ENCODE data around the gene PRAMEF1. TPM values are rescaled to one million over a fixed set of nuclear protein-coding genes. Genes with fewer than 3 reads are reported as not detected.
"Not testable (repeated sequence)": the region's sequence is repeated elsewhere in the genome, so short reads cannot be mapped to it uniquely, and the experiment has no call there.

PRAMEF1 gene
- total RNA-seq, 1 donor = not detected

DNA sequence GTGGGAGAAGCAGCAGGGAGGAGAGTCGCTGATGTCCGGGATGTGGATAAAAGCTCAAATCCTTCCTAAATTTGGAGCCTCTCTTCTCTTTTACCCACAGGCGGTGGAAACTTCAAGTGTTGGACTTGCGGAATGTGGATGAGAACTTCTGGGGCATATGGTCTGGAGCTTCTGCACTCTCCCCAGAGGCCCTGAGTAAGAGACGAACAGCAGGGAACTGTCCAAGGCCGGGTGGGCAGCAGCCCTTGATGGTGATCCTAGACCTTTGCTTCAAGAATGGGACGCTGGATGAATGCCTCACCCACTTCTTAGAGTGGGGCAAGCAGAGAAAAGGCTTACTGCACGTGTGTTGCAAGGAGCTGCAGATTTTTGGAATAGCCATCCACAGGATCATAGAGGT, 15.8 kb upstream of the PRAMEF1 start:
- TF ChIP-seq, protein P1, sequence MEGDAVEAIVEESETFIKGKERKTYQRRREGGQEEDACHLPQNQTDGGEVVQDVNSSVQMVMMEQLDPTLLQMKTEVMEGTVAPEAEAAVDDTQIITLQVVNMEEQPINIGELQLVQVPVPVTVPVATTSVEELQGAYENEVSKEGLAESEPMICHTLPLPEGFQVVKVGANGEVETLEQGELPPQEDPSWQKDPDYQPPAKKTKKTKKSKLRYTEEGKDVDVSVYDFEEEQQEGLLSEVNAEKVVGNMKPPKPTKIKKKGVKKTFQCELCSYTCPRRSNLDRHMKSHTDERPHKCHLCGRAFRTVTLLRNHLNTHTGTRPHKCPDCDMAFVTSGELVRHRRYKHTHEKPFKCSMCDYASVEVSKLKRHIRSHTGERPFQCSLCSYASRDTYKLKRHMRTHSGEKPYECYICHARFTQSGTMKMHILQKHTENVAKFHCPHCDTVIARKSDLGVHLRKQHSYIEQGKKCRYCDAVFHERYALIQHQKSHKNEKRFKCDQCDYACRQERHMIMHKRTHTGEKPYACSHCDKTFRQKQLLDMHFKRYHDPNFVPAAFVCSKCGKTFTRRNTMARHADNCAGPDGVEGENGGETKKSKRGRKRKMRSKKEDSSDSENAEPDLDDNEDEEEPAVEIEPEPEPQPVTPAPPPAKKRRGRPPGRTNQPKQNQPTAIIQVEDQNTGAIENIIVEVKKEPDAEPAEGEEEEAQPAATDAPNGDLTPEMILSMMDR (IDR thresholded peaks at IDR 0.05; ENCODE audit: insufficient read depth, low read depth, low read length) = no peak
- H3K4me3 ChIP-seq (ENCODE audit: low read depth, low read length) = no peak overlapping the region
- no peak for DNase-seq (ENCODE audit: low read depth)

DNA sequence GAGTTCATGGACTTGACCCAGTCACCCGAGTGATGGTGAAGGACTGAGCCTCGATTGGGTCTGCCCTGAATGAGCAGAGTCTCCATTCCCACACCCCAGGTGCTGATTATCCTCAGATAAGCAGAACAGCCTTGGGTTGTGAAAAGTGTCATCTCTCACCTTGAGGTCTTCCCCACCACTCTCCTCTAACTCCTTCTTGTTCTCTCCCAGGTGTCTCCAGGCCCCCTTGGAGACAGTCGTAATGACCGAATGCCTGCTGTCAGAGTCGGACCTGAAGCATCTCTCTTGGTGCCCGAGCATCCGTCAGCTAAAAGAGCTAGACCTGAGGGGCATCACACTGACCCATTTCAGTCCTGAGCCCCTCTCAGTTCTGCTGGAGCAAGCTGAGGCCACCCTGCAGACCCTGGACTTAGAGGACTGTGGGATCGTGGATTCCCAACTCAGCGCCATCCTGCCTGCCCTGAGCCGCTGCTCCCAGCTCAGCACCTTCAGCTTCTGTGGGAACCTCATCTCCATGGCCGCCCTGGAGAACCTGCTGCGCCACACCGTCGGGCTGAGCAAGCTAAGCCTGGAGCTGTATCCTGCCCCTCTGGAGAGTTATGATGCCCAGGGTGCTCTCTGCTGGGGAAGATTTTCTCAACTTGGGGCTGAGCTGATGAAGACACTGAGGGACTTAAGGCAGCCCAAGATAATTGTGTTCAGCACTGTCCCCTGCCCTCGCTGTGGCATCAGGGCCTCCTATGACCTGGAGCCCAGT, 14.2 kb upstream of the PRAMEF1 start:
- TF ChIP-seq, protein P1 (IDR thresholded peaks at IDR 0.05; ENCODE audit: insufficient read depth, low read depth, low read length) = no peak
- no peak overlapping the region for H3K4me3 ChIP-seq (ENCODE audit: low read depth, low read length)
- DNase-seq (ENCODE audit: low read depth) = no peak

DNA sequence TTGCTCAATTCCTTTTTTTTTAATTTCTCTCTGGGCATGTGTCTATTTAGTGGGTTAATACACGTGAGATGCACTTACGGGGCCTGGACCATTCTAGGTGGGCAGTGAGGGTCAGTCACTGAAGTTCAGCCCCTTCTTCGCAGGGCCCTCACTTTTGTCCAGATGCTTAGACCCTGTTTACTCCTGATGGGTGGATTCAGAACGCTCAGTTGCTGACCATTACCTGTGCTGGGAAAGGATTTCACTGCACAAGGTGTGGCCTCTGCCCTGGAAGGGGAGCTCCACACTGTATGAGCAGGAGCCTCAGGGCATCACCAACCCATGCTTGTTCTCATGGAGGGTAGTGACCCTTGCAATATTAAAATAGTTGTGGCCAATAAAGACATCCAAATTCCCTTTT, 13.1 kb upstream of the PRAMEF1 start:
- no peak overlapping the region for H3K4me3 ChIP-seq (ENCODE audit: low read depth, low read length)
- DNase-seq (ENCODE audit: low read depth) = no peak
- TF ChIP-seq, protein P1 (IDR thresholded peaks at IDR 0.05; ENCODE audit: insufficient read depth, low read depth, low read length) = no peak

DNA sequence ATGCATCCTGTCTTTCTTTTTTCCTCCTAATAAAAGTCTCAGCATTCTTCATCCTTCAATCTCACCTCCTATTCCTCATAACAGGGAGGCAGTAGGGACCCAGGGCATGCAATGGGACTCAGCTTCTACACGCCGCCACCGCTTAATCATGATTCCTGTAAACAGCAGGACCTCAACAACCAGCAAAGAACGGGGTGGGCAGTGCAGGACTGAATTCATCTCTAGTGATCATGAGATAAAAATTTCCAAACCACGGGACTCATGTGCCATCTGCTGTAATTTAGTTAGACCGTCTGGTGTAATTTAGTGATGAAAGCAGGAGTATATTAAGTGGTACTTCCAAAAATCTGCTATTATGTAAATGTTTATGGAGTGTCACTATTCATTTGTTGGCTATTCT, 12.3 kb upstream of the PRAMEF1 start:
- TF ChIP-seq, protein P1 (IDR thresholded peaks at IDR 0.05; ENCODE audit: insufficient read depth, low read depth, low read length) = no peak
- H3K4me3 ChIP-seq (ENCODE audit: low read depth, low read length) = no peak overlapping the region
- DNase-seq (ENCODE audit: low read depth) = no peak

DNA sequence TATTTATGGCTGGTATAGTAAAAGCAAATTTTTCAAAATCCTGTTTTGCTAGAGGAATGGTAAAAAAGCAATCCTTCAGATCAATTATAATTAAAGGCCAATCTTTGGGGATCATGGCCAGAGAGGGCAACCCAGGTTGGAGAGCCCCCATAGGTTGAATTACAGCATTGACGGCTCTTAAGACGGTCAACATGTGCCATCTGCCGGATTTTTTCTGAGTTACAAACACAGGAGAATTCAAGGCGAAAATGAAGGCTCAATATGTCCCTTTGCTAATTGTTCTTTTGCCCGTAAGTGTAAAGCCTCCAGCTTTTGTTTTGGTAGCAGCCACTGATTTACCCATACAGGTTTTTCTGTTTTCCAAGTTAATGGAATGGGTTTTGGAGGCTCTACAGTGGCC, 9.7 kb upstream of the PRAMEF1 start:
- not testable (repeated sequence) for DNase-seq (ENCODE audit: low read depth); H3K4me3 ChIP-seq (ENCODE audit: low read depth, low read length)

DNA sequence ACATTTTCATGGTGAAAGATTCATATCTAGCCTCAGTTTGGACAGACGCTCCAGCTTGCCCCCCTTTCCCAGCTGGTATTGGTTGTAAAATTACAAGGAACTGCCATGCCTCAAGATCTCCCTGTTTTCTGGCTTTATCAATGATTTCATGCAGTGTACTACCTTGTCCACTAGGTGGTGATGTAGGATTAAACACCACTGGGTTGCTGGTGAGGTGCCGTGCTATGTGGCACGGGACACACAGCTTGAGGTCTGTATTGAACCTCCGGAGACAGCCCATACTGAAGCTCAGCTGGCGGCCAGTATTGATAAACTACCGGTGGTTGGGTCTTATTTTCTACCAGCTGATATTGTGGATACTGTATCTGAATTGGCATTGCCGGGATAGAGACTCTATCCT, 7.4 kb upstream of the PRAMEF1 start:
- H3K4me3 ChIP-seq (ENCODE audit: low read depth, low read length); DNase-seq (ENCODE audit: low read depth): not testable (repeated sequence)

DNA sequence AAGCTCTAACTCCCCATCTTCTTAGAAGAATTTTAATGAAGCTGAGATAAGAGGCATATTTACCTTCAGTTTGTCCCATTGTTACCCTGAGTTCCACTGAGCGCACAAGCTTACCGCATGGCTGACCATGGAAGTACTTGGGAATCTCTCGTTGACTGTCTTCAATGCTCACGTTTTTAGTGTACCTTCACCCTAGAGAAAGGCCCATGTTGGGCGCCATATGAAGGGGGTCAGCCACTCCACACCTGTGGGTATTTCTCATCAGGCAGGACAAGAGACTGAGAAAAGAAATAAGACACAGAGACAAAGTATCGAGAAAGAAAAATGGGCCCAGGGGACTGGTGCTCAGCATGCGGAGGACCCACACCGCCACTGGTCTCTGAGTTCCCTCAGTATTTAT, 6.5 kb upstream of the PRAMEF1 start:
- not testable (repeated sequence) for H3K4me3 ChIP-seq (ENCODE audit: low read depth, low read length); DNase-seq (ENCODE audit: low read depth)

DNA sequence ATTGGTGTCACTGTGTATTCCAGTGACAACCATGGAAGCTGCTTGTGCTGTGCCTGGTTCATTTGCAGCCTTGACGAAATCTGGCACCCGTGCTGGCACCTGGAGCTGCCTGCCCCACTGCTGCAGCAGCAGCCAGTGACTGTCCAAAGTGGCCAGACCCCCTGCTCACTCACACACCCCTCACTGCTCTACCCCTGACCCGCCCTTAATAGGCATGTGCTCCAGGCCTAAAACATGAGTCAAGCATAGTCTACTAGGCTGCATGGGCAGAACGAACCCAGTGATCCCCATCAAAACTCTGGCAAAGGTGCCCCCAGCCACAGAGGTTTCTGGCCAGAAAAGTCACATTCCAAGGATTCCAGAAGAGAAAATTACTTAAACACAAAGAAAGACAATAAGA, 7.7 kb downstream of the PRAMEF1 start:
- DNase-seq (ENCODE audit: low read depth) = no peak
- TF ChIP-seq, protein P1 (IDR thresholded peaks at IDR 0.05; ENCODE audit: insufficient read depth, low read depth, low read length) = no peak
- no peak overlapping the region for H3K4me3 ChIP-seq (ENCODE audit: low read depth, low read length)

Measured in fibroblast of villous mesenchyme (primary cell).